Measurements from ENCODE around the gene EMSY. TPM values are rescaled to one million over a fixed set of nuclear protein-coding genes. Genes with fewer than 3 reads are reported as not detected.
A peak's percentile ranks its signal among the peaks of the same experiment; 100 is the strongest.

EMSY gene
- polyA plus RNA-seq, 6 donors from 2014 or later, result 15.0 to 26.8 (median 22.2) TPM

DNA sequence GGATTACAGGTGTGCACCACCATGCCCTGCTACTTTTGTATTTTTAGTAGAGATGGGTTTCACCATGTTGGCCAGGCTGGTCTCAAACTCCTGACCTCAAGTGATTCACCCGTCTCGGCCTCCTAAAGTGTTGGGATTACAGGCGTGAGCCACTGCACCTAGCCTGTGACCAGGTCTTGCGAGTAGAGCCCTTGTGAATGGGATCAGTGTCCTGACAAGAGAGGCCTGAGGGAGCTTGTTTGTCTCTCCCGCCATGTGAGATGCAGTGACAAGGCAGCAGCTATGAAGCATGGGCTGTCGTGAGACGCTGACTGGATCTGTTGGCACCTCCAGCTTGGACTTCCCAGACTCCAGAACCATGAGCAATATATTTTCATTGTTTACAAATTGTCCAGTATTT, 156.5 kb downstream of the EMSY start:
- Mint-ChIP-seq H3K4me3 (no peak overlapping the region), H3K27ac (peak overlapping the region in 1 of 6 donors; percentile 80), H3K4me1 (peaks cover 10 to 34% (median 15%) of the 10 kb centered on the region in 3 donors), H3K36me3 (no peaks in the 10 kb centered on the region), H3K27me3 (peaks cover 35 to 71% (median 57%) of the 10 kb centered on the region in 3 donors), H3K9me3 (no peaks in the 10 kb centered on the region)
- ATAC-seq (ENCODE audit: low read depth in 2 of 2) (no peak), DNase-seq (no peak)

DNA sequence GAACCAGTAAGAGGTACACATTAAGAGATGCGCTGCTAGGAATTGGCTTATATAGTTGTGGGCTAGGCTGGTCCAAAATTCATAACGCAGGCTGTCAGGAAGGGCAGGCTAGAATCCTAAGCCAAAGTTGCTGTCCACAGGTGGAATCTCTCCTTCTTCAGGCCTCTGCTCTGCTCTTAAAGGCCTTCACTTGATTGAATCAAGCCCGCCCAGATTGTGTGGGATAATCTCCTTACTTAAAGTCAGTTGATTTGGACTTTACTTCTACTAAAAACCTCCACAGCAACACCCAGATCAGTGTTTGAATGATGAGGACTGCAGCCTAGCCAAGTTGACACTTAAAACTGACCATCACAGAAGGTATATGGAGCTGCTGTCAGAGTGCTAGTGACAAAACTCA, 156.9 kb downstream of the EMSY start:
- Mint-ChIP-seq H3K4me3 (no peak overlapping the region), H3K9me3 (no peaks in the 10 kb centered on the region), H3K27ac (peak overlapping the region in 1 of 6 donors; percentile 80), H3K27me3 (peaks cover 39 to 68% (median 60%) of the 10 kb centered on the region in 3 donors), H3K4me1 (peaks cover 14 to 38% (median 20%) of the 10 kb centered on the region in 3 donors), H3K36me3 (no peaks in the 10 kb centered on the region)
- ATAC-seq (ENCODE audit: low read depth in 2 of 2) (no peak), DNase-seq (no peak)

DNA sequence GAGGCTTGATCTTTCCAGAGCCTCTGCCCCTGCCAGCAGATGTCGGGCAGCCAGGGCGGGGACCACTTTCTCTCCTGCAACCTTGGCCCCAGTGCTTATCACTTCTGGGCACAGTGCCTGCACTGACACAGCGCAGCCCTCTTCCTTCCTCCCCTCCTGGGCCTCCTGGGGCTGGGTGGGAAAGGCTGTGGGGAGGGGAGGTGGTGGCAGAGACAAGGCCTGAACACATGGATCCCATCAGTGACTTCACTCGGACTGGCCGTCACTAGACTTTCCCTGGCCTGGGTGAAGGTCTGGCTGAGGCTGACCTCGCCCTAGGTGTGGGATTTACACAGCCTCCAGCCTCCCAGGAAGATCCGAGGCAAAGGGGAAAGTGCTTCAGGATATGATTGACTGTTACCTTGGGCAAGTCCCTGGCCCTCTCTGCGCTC, 157.6 kb downstream of the EMSY start:
- H3K4me1 Mint-ChIP-seq, result peaks cover 20 to 45% (median 20%) of the 10 kb centered on the region in 3 donors
- H3K27ac Mint-ChIP-seq, result peak overlapping the region in 3 of 6 donors; percentile 33 to 56 (median 49)
- no peak for ATAC-seq (ENCODE audit: low read depth in 2 of 2)
- DNase-seq, result no peak
- no peak overlapping the region for H3K4me3 Mint-ChIP-seq
- peaks cover 39 to 63% (median 55%) of the 10 kb centered on the region in 3 donors for H3K27me3 Mint-ChIP-seq
- no peaks in the 10 kb centered on the region for H3K36me3 Mint-ChIP-seq
- H3K9me3 Mint-ChIP-seq, result peaks cover 0 to under 1% (median 0%) of the 10 kb centered on the region in 7 donors

Other genes starting within 250 kb of the EMSY start
- under 1 TPM in 1 of 6 donors, not detected in 5; 0.13 TPM for gene WNT11, start 238.5 kb upstream of the EMSY start, polyA plus RNA-seq (ENCODE audit: low read depth in 6 of 6)
- 100 to 1,000 TPM in 1 of 6 donors, 10 to 100 TPM in 5; 55.7 to 112 (median 62.1) TPM for gene THAP12, start 63.9 kb upstream of the EMSY start, polyA plus RNA-seq (ENCODE audit: low read depth in 6 of 6)
- gene GVQW3, start 63.7 kb upstream of the EMSY start, polyA plus RNA-seq (ENCODE audit: low read depth in 6 of 6), result 1 to 10 TPM in 2 of 6 donors, under 1 TPM in 4; 0.10 to 3.5 (median 0.86) TPM
- gene LRRC32, start 225.7 kb downstream of the EMSY start, polyA plus RNA-seq (ENCODE audit: low read depth in 6 of 6), result 1 to 10 TPM in 1 of 6 donors, under 1 TPM in 1, not detected in 4; 0.13 to 1.9 TPM

Data from naive B cell (primary cell).